H9 (cell line): ENCODE data around the gene LRP5. TPM values are rescaled to one million over a fixed set of nuclear protein-coding genes. Genes with fewer than 3 reads are reported as not detected.

Source experiments
- DNase-seq: peaks from one replicate; pipeline ENCODE4 v3.0.0-alpha.2; 2017
- H2AFZ ChIP-seq: one replicate; pipeline ENCODE4 v1.6.1; 2013; ENCODE audit warnings: mild to moderate bottlenecking, low read length, control low read depth, moderate library complexity
- H2AK5ac ChIP-seq: 2 replicates; pipeline ENCODE4 v1.6.1; 2013; ENCODE audit warnings: low read length, control low read depth, mixed read lengths; ENCODE audit not compliant: insufficient read length
- H2BK120ac ChIP-seq: one replicate; pipeline ENCODE4 v1.6.1; 2013; ENCODE audit warnings: low read depth, mild to moderate bottlenecking, low read length, control low read depth, inconsistent platforms; ENCODE audit not compliant: poor library complexity, severe bottlenecking
- H2BK12ac ChIP-seq: 2 replicates; pipeline ENCODE4 v1.6.1; 2013; ENCODE audit warnings: low read length, control low read depth, mixed read lengths, low read depth; ENCODE audit not compliant: insufficient read length
- H2BK15ac ChIP-seq: 2 replicates; pipeline ENCODE4 v1.6.1; 2013; ENCODE audit warnings: low read depth, low read length, control low read depth
- H2BK20ac ChIP-seq: one replicate; pipeline ENCODE4 v1.6.1; 2013; ENCODE audit warnings: low read depth, mild to moderate bottlenecking, low read length, control low read depth, inconsistent platforms; ENCODE audit not compliant: poor library complexity, severe bottlenecking
- H2BK5ac ChIP-seq: 2 replicates; pipeline ENCODE4 v1.6.1; 2013; ENCODE audit warnings: low read length, control low read depth, mixed read lengths; ENCODE audit not compliant: insufficient read length
- H3K14ac ChIP-seq: 2 replicates; pipeline ENCODE4 v1.6.1; 2013; ENCODE audit warnings: low read length, control low read depth; ENCODE audit not compliant: insufficient read depth
- H3K18ac ChIP-seq: 2 replicates; pipeline ENCODE4 v1.6.1; 2013; ENCODE audit warnings: low read depth, mild to moderate bottlenecking, mixed read lengths, low read length, control low read depth; ENCODE audit not compliant: insufficient read length
- H3K23ac ChIP-seq: 2 replicates; pipeline ENCODE4 v1.6.1; 2013; ENCODE audit warnings: low read length, control low read depth, mixed read lengths, low read depth; ENCODE audit not compliant: insufficient read length
- H3K23me2 ChIP-seq: 2 replicates; pipeline ENCODE4 v1.6.1; 2013; ENCODE audit warnings: low read depth, mild to moderate bottlenecking, mixed read lengths, low read length, control low read depth; ENCODE audit not compliant: insufficient read length, poor library complexity, severe bottlenecking
- H3K27ac ChIP-seq: 2 replicates; pipeline ENCODE4 v1.5.1; 2013; ENCODE audit warnings: low read length, control low read depth, mixed read lengths, low read depth; ENCODE audit not compliant: insufficient read length
- H3K27me3 ChIP-seq: 2 replicates; pipeline ENCODE4 v1.6.1; 2013; ENCODE audit warnings: low read length, control low read depth, inconsistent platforms; ENCODE audit not compliant: insufficient read depth
- H3K4ac ChIP-seq: 2 replicates; pipeline ENCODE4 v1.6.1; 2013; ENCODE audit warnings: low read depth, mild to moderate bottlenecking, control low read depth, inconsistent platforms, low read length, moderate library complexity
- H3K4me1 ChIP-seq: 2 replicates; pipeline ENCODE4 v1.6.1; 2013; ENCODE audit warnings: low read length, control low read depth, inconsistent platforms; ENCODE audit not compliant: insufficient read depth
- H3K4me2 ChIP-seq: 2 replicates; pipeline ENCODE4 v1.6.1; 2013; ENCODE audit warnings: low read length, control low read depth, mixed read lengths; ENCODE audit not compliant: insufficient read length, insufficient read depth
- H3K56ac ChIP-seq: 2 replicates; pipeline ENCODE4 v1.6.1; 2013; ENCODE audit warnings: low read depth, mild to moderate bottlenecking, mixed read lengths, low read length, control low read depth; ENCODE audit not compliant: insufficient read length
- H3K79me1 ChIP-seq: 2 replicates; pipeline ENCODE4 v1.6.1; 2013; ENCODE audit warnings: low read depth, mild to moderate bottlenecking, moderate library complexity, low read length, control low read depth, inconsistent platforms; ENCODE audit not compliant: insufficient read depth, poor library complexity, severe bottlenecking
- H3K79me2 ChIP-seq: 2 replicates; pipeline ENCODE4 v1.6.1; 2013; ENCODE audit warnings: low read length, control low read depth, inconsistent platforms; ENCODE audit not compliant: insufficient read depth
- H3K9ac ChIP-seq: 2 replicates; pipeline ENCODE4 v1.6.1; 2013; ENCODE audit warnings: low read length, control low read depth, mixed read lengths; ENCODE audit not compliant: insufficient read length; ENCODE audit errors: extremely low read depth
- H3K9me3 ChIP-seq: one replicate; pipeline ENCODE4 v1.6.1; 2013; ENCODE audit warnings: low read depth, low read length, inconsistent platforms; ENCODE audit not compliant: control insufficient read depth
- H3T11ph ChIP-seq: one replicate; pipeline ENCODE4 v1.6.1; 2013; ENCODE audit warnings: mild to moderate bottlenecking, low read length, control low read depth, inconsistent platforms
- H4K20me1 ChIP-seq: one replicate; pipeline ENCODE4 v1.6.1; 2013; ENCODE audit not compliant: control insufficient read depth, insufficient read length, insufficient read depth
- H4K5ac ChIP-seq: 2 replicates; pipeline ENCODE4 v1.6.1; 2013; ENCODE audit warnings: low read depth, mild to moderate bottlenecking, mixed read lengths, low read length, control low read depth; ENCODE audit not compliant: insufficient read length
- H4K8ac ChIP-seq: replicated peaks from 2 replicates; pipeline ENCODE4 v1.6.1; 2013; ENCODE audit warnings: low read length, control low read depth, mixed read lengths, low read depth; ENCODE audit not compliant: insufficient read length
- H4K91ac ChIP-seq: 2 replicates; pipeline ENCODE4 v1.6.1; 2013; ENCODE audit warnings: low read depth, mild to moderate bottlenecking, moderate library complexity, mixed read lengths, low read length, control low read depth; ENCODE audit not compliant: insufficient read length
- H3K27ac Mint-ChIP-seq, 3 experiments: 2 replicates in 2 of 3; 3 replicates in 1 of 3; pipeline ENCODE4 v1.8.0; 2020 to 2021; ENCODE audit warnings: mixed read lengths in 3 of 3, mild to moderate bottlenecking in 1 of 3, moderate library complexity in 1 of 3
- H3K27me3 Mint-ChIP-seq: 2 replicates; pipeline ENCODE4 v1.8.0; 2021; ENCODE audit warnings: low read depth, mild to moderate bottlenecking, moderate library complexity, mixed read lengths
- H3K36me3 Mint-ChIP-seq, 3 experiments: 2 replicates in 2 of 3; 3 replicates in 1 of 3; pipeline ENCODE4 v1.8.0; 2020 to 2021; ENCODE audit warnings: low read depth in 3 of 3, mixed read lengths in 3 of 3; ENCODE audit not compliant: insufficient read depth in 1 of 3
- H3K4me1 Mint-ChIP-seq, 2 experiments: 2 replicates each; pipeline ENCODE4 v1.8.0; 2020; ENCODE audit warnings: mixed read lengths in 2 of 2
- H3K4me3 Mint-ChIP-seq, 2 experiments: 2 replicates in 1 of 2; 3 replicates in 1 of 2; pipeline ENCODE4 v1.8.0; 2020 to 2021; ENCODE audit warnings: mild to moderate bottlenecking in 2 of 2, mixed read lengths in 2 of 2, moderate library complexity in 1 of 2
- H3K9me3 Mint-ChIP-seq, 2 experiments: 2 replicates in 1 of 2; 3 replicates in 1 of 2; pipeline ENCODE4 v1.8.0; 2020; ENCODE audit warnings: mild to moderate bottlenecking in 2 of 2, mixed read lengths in 2 of 2, moderate library complexity in 1 of 2
- CTCF ChIP-seq: fragments of 200-600 bp; sonication (generic); conservative IDR thresholded peaks from 3 replicates; pipeline ENCODE4 v1.8.0; 2021; ENCODE audit warnings: antibody characterized with exemption, mild to moderate bottlenecking
- WGBS: extraction: QIAGEN DNeasy Blood & Tissue Kit; methylation state at CpG from one replicate; pipeline ENCODE4 v1.1.7; 2013; ENCODE audit warnings: missing lambda C conversion rate, low lambda C conversion rate, mixed read lengths; ENCODE audit not compliant: insufficient read length; ENCODE audit errors: extremely low coverage; 5-methylcytosine and 5-hydroxymethylcytosine counted together
- total RNA-seq: library from RNA; stranded (reverse); gene quantifications from 2 replicates; pipeline ENCODE4 v1.2.1, GENCODE V29; 2021

LRP5 gene
- total RNA-seq, 1 experiment from 2014 or later, result 38.4 TPM

GRCh38 chr11:68340784-68341556 lies 28.6 kb downstream of the LRP5 start:
- H3K4me3 Mint-ChIP-seq, result no peak overlapping the region
- H4K8ac ChIP-seq, result no peak overlapping the region
- no peak for TF ChIP-seq CTCF
- H3K9ac ChIP-seq, result no peak overlapping the region
- H2BK12ac ChIP-seq, result no peak overlapping the region
- no peak overlapping the region for H2BK20ac ChIP-seq
- no peak overlapping the region for H4K5ac ChIP-seq
- H3K9me3 ChIP-seq, result no peaks in the 10 kb centered on the region
- H3K4me1 Mint-ChIP-seq, result peaks cover 52 to 63% of the 10 kb centered on the region in 2 experiments
- H3K79me2 ChIP-seq, result peaks cover 2% of the 10 kb centered on the region; the same call in 1 of the 2 replicates
- no CpG with 5 or more reads among the region's 15 CpGs for WGBS
- no peak overlapping the region for H4K91ac ChIP-seq
- no peaks in the 10 kb centered on the region for H3K27me3 ChIP-seq
- no peak overlapping the region for H3K4ac ChIP-seq
- no peak overlapping the region for H2AK5ac ChIP-seq
- no peak overlapping the region for H3K56ac ChIP-seq
- H3K27ac Mint-ChIP-seq, result peak overlapping the region; percentile 50 to 99 (median 88); a peak in 4 of 7 replicates
- H2BK120ac ChIP-seq, result no peak overlapping the region
- DNase-seq, result no peak
- H2BK5ac ChIP-seq, result no peak overlapping the region
- H3K23me2 ChIP-seq, result no peaks in the 10 kb centered on the region
- H3K27me3 Mint-ChIP-seq, result no peaks in the 10 kb centered on the region
- peak overlapping the region; percentile 58; the same call in 1 of the 2 replicates for H3K14ac ChIP-seq
- H3K23ac ChIP-seq, result no peak overlapping the region
- no peaks in the 10 kb centered on the region for H3K79me1 ChIP-seq
- no peaks in the 10 kb centered on the region for H4K20me1 ChIP-seq
- 0 out of 5 replicates have a peak, but pooled peaks cover 0 to 2% of the 10 kb centered on the region in 2 experiments for H3K9me3 Mint-ChIP-seq
- no peak overlapping the region for H2AFZ ChIP-seq
- H2BK15ac ChIP-seq, result no peak overlapping the region
- H3K18ac ChIP-seq, result no peak overlapping the region
- no peak overlapping the region for H3K4me2 ChIP-seq
- H3K36me3 Mint-ChIP-seq, result peaks cover 4 to 9% (median 6%) of the 10 kb centered on the region in 3 experiments; a peak in 6 of 7 replicates
- H3T11ph ChIP-seq, result no peak overlapping the region
- H3K4me1 ChIP-seq, result peaks cover 2% of the 10 kb centered on the region; the same call in 1 of the 2 replicates
- no peak overlapping the region for H3K27ac ChIP-seq
